Right cardiac atrium (tissue), 5 donors: Measurements from ENCODE around the gene GMCL2. TPM values are rescaled to one million over a fixed set of nuclear protein-coding genes. Genes with fewer than 3 reads are reported as not detected.
A peak's percentile ranks its signal among the peaks of the same experiment; 100 is the strongest.
"Not testable (repeated sequence)": the region's sequence is repeated elsewhere in the genome, so short reads cannot be mapped to it uniquely, and the experiment has no call there.

Experiments
- ATAC-seq, 2 donors: fragments of 200-7000 bp; cut with Tn5 transposase; one replicate each; pipeline versions ENCODE4 v1.8.0 to v1.9.1; 2020; ENCODE audit warnings: moderate library complexity in 2 of 2, mild to moderate bottlenecking in 1 of 2
- DNase-seq, 3 donors: peaks; one replicate each; pipeline ENCODE4 v3.0.0-alpha.2; 2020
- H3K27ac ChIP-seq: one replicate; pipeline ENCODE4 v1.5.1; 2013; ENCODE audit warnings: mild to moderate bottlenecking, low read length, control low read depth, moderate library complexity
- H3K27me3 ChIP-seq: one replicate; pipeline ENCODE4 v1.6.1; 2013; ENCODE audit not compliant: control insufficient read depth, insufficient read depth
- H3K4me1 ChIP-seq: one replicate; pipeline ENCODE4 v1.6.1; 2013; ENCODE audit warnings: low read length; ENCODE audit not compliant: control insufficient read depth, insufficient read depth
- H3K4me3 ChIP-seq: one replicate; pipeline ENCODE4 v1.5.1; 2013; ENCODE audit warnings: low read length, control low read depth
- H3K9me3 ChIP-seq: one replicate; pipeline ENCODE4 v1.6.1; 2013; ENCODE audit warnings: low read length; ENCODE audit not compliant: control insufficient read depth
- WGBS: extraction: QIAGEN DNeasy Blood & Tissue Kit; methylation state at CpG from one replicate; pipeline ENCODE4 v1.1.7; 2013; 5-methylcytosine and 5-hydroxymethylcytosine counted together
- intact Hi-C, 4 donors: fragments of 100-400 bp; cut with DNase I; formaldehyde crosslinking; loops; one replicate each; pipeline versions ENCODE4 v1.11.0 to v1.14.0; 2022 to 2023
- polyA plus RNA-seq: library from polyadenylated mRNA; stranded (reverse); fragments of 200-250 nt; gene quantifications from one replicate; pipeline ENCODE4 v1.2.3, GENCODE V29; 2013
- total RNA-seq, 4 donors: library from RNA; stranded (reverse); fragmentation: NEBNext Ultra II Directional; extraction: Animal tissue kit (Norgen Biotek cat#: 25700); gene quantifications; one replicate each; pipeline ENCODE4 v1.2.1, GENCODE V29; 2021
- donor health status: healthy with polysubstance abuse.
- donor health status: DM: no; HTN: yes; CAD: no.
- donor health status: DM: no; HTN: no; CAD: no.
- donor health status: DM: no; HTN: yes; CAD: no; lungs with severe emphysema.
- donor health status: DM: yes; HTN: yes; CAD: no.

Gene GMCL2
- total and polyA plus RNA-seq, 5 donors: not detected

DNA sequence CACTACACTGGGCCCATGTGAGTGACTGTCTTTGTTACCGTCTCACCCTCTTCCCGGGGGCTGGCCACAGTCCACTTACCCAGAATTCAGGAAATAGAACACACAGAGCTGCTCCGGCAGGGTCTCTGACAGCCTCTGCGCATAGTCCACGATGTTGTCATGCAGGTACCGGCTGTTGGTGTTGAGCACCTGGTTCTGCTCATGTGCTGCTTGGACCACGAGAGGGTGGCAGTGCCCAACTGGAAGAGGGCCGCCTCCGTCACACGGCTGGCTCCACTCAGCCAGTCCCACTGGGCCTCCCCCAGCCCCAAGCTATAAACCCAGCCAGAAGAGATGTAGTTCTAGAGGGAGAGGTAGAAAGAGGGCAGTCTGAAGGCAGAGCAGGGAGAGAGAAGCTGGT, 42.7 kb upstream of the GMCL2 start:
- H3K4me3 ChIP-seq: no peak overlapping the region
- intact Hi-C loops: no loop called here
- peaks cover 8% of the 10 kb centered on the region for H3K4me1 ChIP-seq
- H3K9me3 ChIP-seq: no peaks in the 10 kb centered on the region
- ATAC-seq (no peak), DNase-seq (peak in 1 of 3 donors; percentile 14)
- no peak overlapping the region for H3K27ac ChIP-seq
- H3K27me3 ChIP-seq: no peaks in the 10 kb centered on the region
- WGBS: 93% methylated on average over 10 of the region's 10 CpGs

DNA sequence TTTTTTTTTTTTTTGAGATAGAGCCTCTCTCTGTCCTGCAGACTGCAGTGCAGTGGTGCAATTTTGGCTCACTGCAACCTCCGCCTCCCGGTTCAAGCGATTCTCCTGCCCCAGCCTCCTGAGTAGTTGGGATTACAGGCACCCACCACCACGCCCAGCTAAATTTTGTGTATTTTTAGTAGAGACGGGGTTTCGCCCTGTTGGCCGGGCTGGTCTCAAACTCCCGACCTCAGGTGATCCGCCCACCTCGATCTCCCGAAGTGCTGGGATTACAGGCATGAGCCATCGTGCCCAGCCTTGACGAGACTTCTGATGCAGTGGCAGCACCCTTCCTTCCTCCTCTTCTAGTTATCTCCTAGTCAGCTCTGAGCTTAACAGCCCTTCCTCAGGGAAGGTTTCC, 41.9 kb upstream of the GMCL2 start:
- H3K4me3 ChIP-seq, intact Hi-C loops, H3K9me3 ChIP-seq, H3K27me3 ChIP-seq, H3K27ac ChIP-seq, H3K4me1 ChIP-seq, ATAC-seq: not testable (repeated sequence)
- whole genome bisulfite sequencing: 96% methylated on average over 13 of the region's 13 CpGs
- DNase-seq: peak in 1 of 3 donors; percentile 7

DNA sequence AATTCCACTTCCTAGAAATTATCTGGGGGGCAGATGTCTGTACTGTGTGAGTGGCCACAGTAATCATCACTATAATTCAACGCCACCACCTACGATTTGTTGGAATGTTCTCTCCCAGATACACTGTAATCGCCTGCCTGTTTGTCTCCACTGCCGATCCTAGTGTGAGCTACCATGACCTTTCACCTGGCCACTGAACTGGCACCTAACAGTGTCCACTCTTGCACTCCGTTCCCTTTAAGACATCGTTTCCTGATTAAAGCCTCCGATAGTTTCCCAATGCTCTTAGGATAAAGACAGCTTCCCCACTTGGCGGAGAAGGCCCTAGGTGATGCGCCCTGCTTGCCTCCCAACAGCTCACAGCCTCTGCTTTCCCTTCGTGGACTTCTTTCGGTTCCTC, 41.4 kb upstream of the GMCL2 start:
- ATAC-seq (no peak), DNase-seq (no peak)
- Histone ChIP-seq H3K27me3 (no peaks in the 10 kb centered on the region), H3K9me3 (no peaks in the 10 kb centered on the region), H3K4me1 (peaks cover 8% of the 10 kb centered on the region), H3K4me3 (no peak overlapping the region), H3K27ac (no peak overlapping the region)
- intact Hi-C loops: no loop called here
- WGBS: 91% methylated on average over 11 of the region's 11 CpGs

DNA sequence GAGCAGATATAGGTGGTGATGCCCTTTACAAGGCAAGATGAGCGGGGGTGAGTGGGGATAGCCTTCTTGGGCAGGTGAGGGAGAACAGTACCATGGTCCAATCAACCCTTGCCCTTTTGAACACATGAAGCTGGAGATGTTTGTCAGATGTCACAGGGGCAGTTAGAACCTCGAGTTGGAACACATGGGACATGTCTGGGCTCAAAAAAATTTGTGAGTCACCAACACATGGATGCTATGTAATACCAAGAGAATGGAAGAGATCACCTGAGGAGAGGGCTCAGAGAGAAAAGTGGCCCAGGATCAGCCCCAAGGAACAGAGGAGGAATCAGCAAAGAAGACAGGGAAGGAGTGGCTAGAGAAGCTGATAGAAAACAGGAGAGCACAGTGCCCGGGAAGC, 40.8 kb upstream of the GMCL2 start:
- 95% methylated on average over 3 of the region's 3 CpGs for WGBS
- ATAC-seq: no peak
- intact Hi-C loops: no loop called here
- DNase-seq: peak in 1 of 3 donors; percentile 3
- Histone ChIP-seq H3K27ac (no peak overlapping the region), H3K27me3 (no peaks in the 10 kb centered on the region), H3K4me1 (peaks cover 8% of the 10 kb centered on the region), H3K4me3 (no peak overlapping the region), H3K9me3 (no peaks in the 10 kb centered on the region)

DNA sequence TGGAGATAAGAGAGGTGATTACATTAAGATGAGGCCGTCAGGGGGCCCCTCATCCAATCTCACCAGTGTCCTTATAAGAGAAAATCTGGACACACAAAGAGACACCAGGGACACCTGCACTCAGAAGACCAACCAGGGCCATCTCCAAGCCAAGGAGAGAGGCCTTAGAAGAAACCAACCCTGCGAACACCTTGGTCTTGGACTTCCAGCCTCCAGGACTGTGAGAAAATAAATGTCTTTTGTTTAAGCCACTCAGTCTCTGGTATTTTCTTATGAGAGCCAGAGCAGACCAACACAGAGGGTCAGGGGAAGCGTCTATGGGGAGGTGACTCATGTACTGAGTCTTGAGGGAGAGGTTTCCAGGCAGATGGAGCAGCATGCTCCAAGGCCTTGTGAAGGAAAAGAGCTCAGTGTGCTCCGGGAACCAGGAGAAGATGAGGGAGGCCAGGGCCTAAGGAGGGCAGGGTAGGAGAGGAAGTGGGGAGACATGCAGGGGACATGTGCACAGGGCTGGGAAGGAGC, 40.0 kb upstream of the GMCL2 start:
- H3K27me3 ChIP-seq: no peaks in the 10 kb centered on the region
- H3K9me3 ChIP-seq: no peaks in the 10 kb centered on the region
- no peak for ATAC-seq
- no peak overlapping the region for H3K27ac ChIP-seq
- WGBS: 99% methylated on average over 4 of the region's 4 CpGs
- intact Hi-C loops: no loop called here
- peaks cover 8% of the 10 kb centered on the region for H3K4me1 ChIP-seq
- peak in 1 of 3 donors; percentile 5 for DNase-seq
- no peak overlapping the region for H3K4me3 ChIP-seq

DNA sequence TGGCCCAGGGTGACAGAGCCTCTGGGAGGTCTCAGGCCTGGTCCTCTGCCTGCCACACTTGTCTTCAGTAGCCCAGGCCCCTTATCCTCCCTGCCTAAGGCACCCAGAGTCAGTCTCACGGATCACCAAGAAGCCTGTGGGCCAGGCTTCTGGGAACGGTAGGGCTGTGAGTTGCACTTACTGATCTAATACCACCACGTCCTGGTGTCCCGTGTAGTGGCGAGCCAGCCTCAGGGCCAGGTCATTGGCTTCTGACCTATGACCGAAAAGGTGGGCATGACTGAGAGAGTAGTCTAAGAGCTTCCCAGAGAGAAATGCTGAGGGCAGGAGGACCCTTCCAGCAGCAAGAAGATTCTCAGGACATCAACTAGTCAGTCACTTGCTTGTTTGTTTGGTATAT, 38.0 kb upstream of the GMCL2 start:
- Histone ChIP-seq H3K4me3 (no peak overlapping the region), H3K27me3 (no peaks in the 10 kb centered on the region), H3K9me3 (no peaks in the 10 kb centered on the region), H3K4me1 (no peaks in the 10 kb centered on the region), H3K27ac (no peak overlapping the region)
- ATAC-seq (no peak), DNase-seq (peak in 1 of 3 donors; percentile 8)
- intact Hi-C loops: no loop called here
- 88% methylated on average over 6 of the region's 6 CpGs for WGBS

DNA sequence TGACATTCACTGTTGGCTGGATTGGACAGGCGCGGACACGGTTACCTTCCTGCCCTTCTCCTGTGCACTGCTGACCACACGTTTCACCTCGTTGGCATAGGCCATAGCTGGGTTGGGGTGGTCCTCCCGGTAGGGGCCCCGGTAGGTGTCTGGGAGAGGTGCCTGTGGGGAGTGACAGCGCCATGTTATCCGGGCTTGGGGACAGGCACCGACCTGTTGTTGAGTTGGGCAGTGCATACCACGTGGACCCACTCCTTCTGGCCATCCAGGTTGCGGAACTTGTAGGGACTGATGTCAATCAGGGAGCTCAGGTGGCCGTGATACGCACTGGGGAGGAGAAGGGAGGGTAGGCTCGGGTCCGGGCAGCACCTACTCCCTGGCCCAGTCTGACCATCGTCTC, 37.2 kb upstream of the GMCL2 start:
- no peaks in the 10 kb centered on the region for H3K27me3 ChIP-seq
- DNase-seq (peak in 1 of 3 donors; percentile 15), ATAC-seq (peak; percentile 3 to 7)
- no peak overlapping the region for H3K4me3 ChIP-seq
- intact Hi-C loops: no loop called here
- no peak overlapping the region for H3K27ac ChIP-seq
- no peaks in the 10 kb centered on the region for H3K4me1 ChIP-seq
- no peaks in the 10 kb centered on the region for H3K9me3 ChIP-seq
- WGBS: 87% methylated on average over 17 of the region's 17 CpGs

DNA sequence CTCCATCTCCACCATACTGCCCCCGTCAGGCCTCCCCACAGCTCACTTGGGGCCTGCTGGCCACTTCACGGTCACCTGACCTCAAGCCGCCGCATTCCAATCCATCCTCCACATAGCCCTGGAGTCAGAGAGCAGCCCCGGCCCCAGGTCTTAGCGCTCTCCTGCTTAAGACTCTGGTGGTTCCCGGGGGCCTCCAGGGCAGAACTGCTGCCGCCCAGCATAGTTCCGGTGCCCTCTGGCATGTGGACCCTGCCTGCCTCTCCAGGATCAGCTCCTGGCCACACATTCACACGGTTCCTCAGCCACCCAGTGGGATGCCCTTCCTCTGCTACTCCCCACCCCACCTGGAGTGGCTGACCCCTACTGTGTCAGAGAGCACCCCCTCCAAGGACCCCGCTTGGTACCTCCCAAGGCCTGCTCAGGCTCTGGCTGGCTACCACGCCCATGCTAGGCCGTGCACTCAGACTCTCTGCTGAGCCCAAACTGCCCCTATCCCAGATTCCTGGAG, 36.7 kb upstream of the GMCL2 start:
- Histone ChIP-seq H3K27me3 (no peaks in the 10 kb centered on the region), H3K4me1 (no peaks in the 10 kb centered on the region), H3K27ac (no peak overlapping the region), H3K4me3 (no peak overlapping the region), H3K9me3 (no peaks in the 10 kb centered on the region)
- intact Hi-C loops: no loop called here
- ATAC-seq: peak; percentile 17
- 47% methylated on average over 13 of the region's 13 CpGs for WGBS
- DNase-seq: peak in 1 of 3 donors; percentile 9

DNA sequence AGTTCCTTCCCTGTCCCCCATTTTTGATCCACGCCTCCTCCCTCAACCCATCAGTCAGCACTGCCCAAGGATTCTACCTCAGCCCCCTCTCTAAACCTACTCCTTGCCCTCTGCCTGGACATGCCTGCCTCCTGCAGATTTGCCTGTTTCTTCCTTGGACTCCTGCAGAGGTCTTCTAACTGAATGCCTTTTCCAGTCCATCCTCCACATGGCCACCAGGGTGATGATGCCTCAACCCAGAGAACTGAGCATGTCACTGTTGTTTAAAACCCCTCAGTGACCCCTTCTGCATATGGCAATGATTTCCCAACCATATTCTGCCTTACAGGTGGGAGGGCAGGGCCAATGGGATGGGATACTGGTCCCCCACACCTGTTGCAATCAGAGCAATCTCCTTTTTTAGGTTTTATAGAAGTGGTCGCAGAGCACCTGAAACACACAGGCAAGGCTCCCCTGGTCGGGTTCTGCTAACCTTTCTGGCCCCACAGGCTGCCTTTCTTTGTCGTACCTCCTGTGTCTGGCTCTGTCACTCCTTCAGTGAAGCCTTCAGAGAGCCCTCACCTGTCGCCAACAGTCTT, 36.1 kb upstream of the GMCL2 start:
- H3K4me3 ChIP-seq: no peak overlapping the region
- no peaks in the 10 kb centered on the region for H3K27me3 ChIP-seq
- DNase-seq (peak in 1 of 3 donors; percentile 2), ATAC-seq (no peak)
- intact Hi-C loops: no loop called here
- 80% methylated on average over 5 of the region's 5 CpGs for WGBS
- no peak overlapping the region for H3K27ac ChIP-seq
- H3K4me1 ChIP-seq: no peaks in the 10 kb centered on the region
- H3K9me3 ChIP-seq: no peaks in the 10 kb centered on the region

DNA sequence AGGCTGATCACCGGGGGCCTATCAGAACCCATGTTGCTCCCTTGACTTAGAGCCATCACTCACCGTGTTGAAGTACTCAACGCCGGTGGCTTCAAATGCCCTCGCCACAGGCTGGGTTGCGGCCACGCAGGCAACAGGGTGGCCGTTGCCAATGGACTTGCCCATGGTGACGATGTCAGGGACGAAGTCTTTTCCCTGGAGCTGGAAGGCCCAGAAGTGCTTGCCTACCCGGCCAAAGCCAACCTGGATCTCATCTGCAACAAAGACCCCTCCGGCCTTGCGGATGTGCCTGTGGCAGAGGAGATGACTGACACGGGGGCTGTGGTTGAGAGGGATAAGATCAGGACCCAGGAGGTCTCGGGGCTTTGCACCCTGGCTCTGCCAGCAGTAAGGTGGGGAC, 35.1 kb upstream of the GMCL2 start:
- WGBS: 97% methylated on average over 15 of the region's 15 CpGs
- no peak overlapping the region for H3K4me3 ChIP-seq
- intact Hi-C loops: no loop called here
- H3K4me1 ChIP-seq: no peaks in the 10 kb centered on the region
- no peak for ATAC-seq
- peak in 1 of 3 donors; percentile 16 for DNase-seq
- H3K9me3 ChIP-seq: no peaks in the 10 kb centered on the region
- no peaks in the 10 kb centered on the region for H3K27me3 ChIP-seq
- no peak overlapping the region for H3K27ac ChIP-seq

DNA sequence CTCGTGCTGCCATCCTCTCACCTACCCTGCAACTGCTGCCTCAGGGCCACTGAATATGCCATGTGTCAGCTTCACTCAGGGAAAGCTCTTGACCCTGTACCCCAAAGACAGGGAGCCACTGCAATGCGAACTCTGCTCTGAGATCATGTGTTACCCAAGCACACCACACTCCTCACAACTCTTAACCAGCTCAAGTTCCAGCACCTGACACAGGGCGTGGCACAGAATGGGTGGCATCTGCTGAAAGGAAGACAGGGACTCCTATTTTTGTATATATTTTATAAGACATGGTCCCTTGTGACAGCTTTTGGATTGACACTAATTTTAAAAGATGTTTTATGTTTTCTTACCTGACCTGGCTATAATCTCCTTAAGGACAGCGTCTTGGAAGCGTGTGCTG, 34.7 kb upstream of the GMCL2 start:
- Histone ChIP-seq H3K4me3 (no peak overlapping the region), H3K9me3 (no peaks in the 10 kb centered on the region), H3K27ac (no peak overlapping the region), H3K27me3 (no peaks in the 10 kb centered on the region), H3K4me1 (no peaks in the 10 kb centered on the region)
- ATAC-seq (peak in 1 of 2 donors; percentile 3), DNase-seq (peak in 1 of 3 donors; percentile 8)
- WGBS: 76% methylated on average over 5 of the region's 5 CpGs
- intact Hi-C loops: no loop called here

DNA sequence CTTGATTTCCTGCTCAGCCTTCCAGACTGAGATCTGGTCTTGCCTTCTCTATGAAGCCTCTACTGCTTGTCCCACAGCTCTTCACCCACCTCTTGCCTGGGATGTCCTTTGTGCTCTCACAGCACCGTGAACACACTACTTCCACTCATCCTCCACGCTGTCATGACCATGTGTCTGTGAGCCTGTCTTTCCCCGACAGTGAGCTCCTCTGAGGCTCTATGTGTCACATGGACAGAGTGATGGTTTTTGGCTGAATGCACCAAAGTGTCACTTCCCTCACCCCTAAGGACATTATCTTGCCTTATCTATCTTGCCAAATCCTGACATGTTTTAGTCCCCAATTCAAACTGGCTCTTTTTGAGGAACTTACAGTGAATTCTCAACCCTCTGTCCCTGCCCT, 34.1 kb upstream of the GMCL2 start:
- Histone ChIP-seq H3K4me1 (no peaks in the 10 kb centered on the region), H3K4me3 (no peak overlapping the region), H3K9me3 (no peaks in the 10 kb centered on the region), H3K27ac (no peak overlapping the region), H3K27me3 (no peaks in the 10 kb centered on the region)
- intact Hi-C loops: no loop called here
- no peak for DNase-seq
- ATAC-seq: no peak
- 57% methylated on average over 3 of the region's 3 CpGs for WGBS
